ENCODE data around the gene STH.

The STH gene

GRCh38 chr17:45986056-45986455 lies 13.0 kb upstream of the STH start:
- no peak overlapping the region for H3K4me3 ChIP-seq (ENCODE audit: low read depth, low read length)
- no peaks in the 10 kb centered on the region for H3K9me3 ChIP-seq (ENCODE audit: control insufficient read depth, insufficient read depth, low read depth, low read length)
- no peak overlapping the region for H3K9ac ChIP-seq (ENCODE audit: low read length)
- no peaks in the 10 kb centered on the region for H3K36me3 ChIP-seq (ENCODE audit: control insufficient read depth, insufficient read depth, low read length)
- no peaks in the 10 kb centered on the region for H3K27me3 ChIP-seq (ENCODE audit: control insufficient read depth, insufficient read depth, low read length)
- no peak overlapping the region for H3K27ac ChIP-seq (ENCODE audit: low read depth, low read length)
- no peaks in the 10 kb centered on the region for H3K4me1 ChIP-seq (ENCODE audit: control insufficient read depth, insufficient read depth, low read length)

GRCh38 chr17:45987706-45988105 lies 11.3 kb upstream of the STH start:
- Histone ChIP-seq H3K27me3 (ENCODE audit: control insufficient read depth, insufficient read depth, low read length) (no peaks in the 10 kb centered on the region), H3K27ac (ENCODE audit: low read depth, low read length) (no peak overlapping the region), H3K9me3 (ENCODE audit: control insufficient read depth, insufficient read depth, low read depth, low read length) (no peaks in the 10 kb centered on the region), H3K4me1 (ENCODE audit: control insufficient read depth, insufficient read depth, low read length) (no peaks in the 10 kb centered on the region), H3K36me3 (ENCODE audit: control insufficient read depth, insufficient read depth, low read length) (no peaks in the 10 kb centered on the region), H3K9ac (ENCODE audit: low read length) (no peak overlapping the region), H3K4me3 (ENCODE audit: low read depth, low read length) (no peak overlapping the region)

GRCh38 chr17:45989759-45990158 lies 9.3 kb upstream of the STH start:
- Histone ChIP-seq H3K27me3 (ENCODE audit: control insufficient read depth, insufficient read depth, low read length) (no peaks in the 10 kb centered on the region), H3K4me1 (ENCODE audit: control insufficient read depth, insufficient read depth, low read length) (peaks cover 8% of the 10 kb centered on the region; the same call in 1 of the 2 replicates), H3K9me3 (ENCODE audit: control insufficient read depth, insufficient read depth, low read depth, low read length) (no peaks in the 10 kb centered on the region), H3K9ac (ENCODE audit: low read length) (no peak overlapping the region), H3K27ac (ENCODE audit: low read depth, low read length) (no peak overlapping the region), H3K4me3 (ENCODE audit: low read depth, low read length) (no peak overlapping the region), H3K36me3 (ENCODE audit: control insufficient read depth, insufficient read depth, low read length) (no peaks in the 10 kb centered on the region)

- Histone ChIP-seq H3K4me3 (ENCODE audit: low read depth, low read length) (no peak overlapping the region), H3K27me3 (ENCODE audit: control insufficient read depth, insufficient read depth, low read length) (no peaks in the 10 kb centered on the region), H3K27ac (ENCODE audit: low read depth, low read length) (no peak overlapping the region), H3K9ac (ENCODE audit: low read length) (no peak overlapping the region), H3K4me1 (ENCODE audit: control insufficient read depth, insufficient read depth, low read length) (peaks cover 8% of the 10 kb centered on the region; the same call in 1 of the 2 replicates), H3K36me3 (ENCODE audit: control insufficient read depth, insufficient read depth, low read length) (no peaks in the 10 kb centered on the region), H3K9me3 (ENCODE audit: control insufficient read depth, insufficient read depth, low read depth, low read length) (no peaks in the 10 kb centered on the region)
Observed at GRCh38 chr17:45990886-45991285, 8.2 kb upstream of the STH start.

GRCh38 chr17:45991341-45991740 lies 7.7 kb upstream of the STH start:
- no peaks in the 10 kb centered on the region for H3K9me3 ChIP-seq (ENCODE audit: control insufficient read depth, insufficient read depth, low read depth, low read length)
- no peak overlapping the region for H3K27ac ChIP-seq (ENCODE audit: low read depth, low read length)
- peaks cover 8% of the 10 kb centered on the region; the same call in 1 of the 2 replicates for H3K4me1 ChIP-seq (ENCODE audit: control insufficient read depth, insufficient read depth, low read length)
- H3K4me3 ChIP-seq (ENCODE audit: low read depth, low read length): no peak overlapping the region
- no peaks in the 10 kb centered on the region for H3K36me3 ChIP-seq (ENCODE audit: control insufficient read depth, insufficient read depth, low read length)
- no peaks in the 10 kb centered on the region for H3K27me3 ChIP-seq (ENCODE audit: control insufficient read depth, insufficient read depth, low read length)
- H3K9ac ChIP-seq (ENCODE audit: low read length): no peak overlapping the region

GRCh38 chr17:45992175-45992574 lies 6.9 kb upstream of the STH start:
- Histone ChIP-seq H3K27ac (ENCODE audit: low read depth, low read length) (no peak overlapping the region), H3K9ac (ENCODE audit: low read length) (no peak overlapping the region), H3K4me1 (ENCODE audit: control insufficient read depth, insufficient read depth, low read length) (peaks cover 8% of the 10 kb centered on the region; the same call in 1 of the 2 replicates), H3K36me3 (ENCODE audit: control insufficient read depth, insufficient read depth, low read length) (no peaks in the 10 kb centered on the region), H3K4me3 (ENCODE audit: low read depth, low read length) (no peak overlapping the region), H3K27me3 (ENCODE audit: control insufficient read depth, insufficient read depth, low read length) (no peaks in the 10 kb centered on the region), H3K9me3 (ENCODE audit: control insufficient read depth, insufficient read depth, low read depth, low read length) (no peaks in the 10 kb centered on the region)

GRCh38 chr17:45992904-45993303 lies 6.1 kb upstream of the STH start:
- H3K9ac ChIP-seq (ENCODE audit: low read length): no peak overlapping the region
- no peaks in the 10 kb centered on the region for H3K27me3 ChIP-seq (ENCODE audit: control insufficient read depth, insufficient read depth, low read length)
- no peaks in the 10 kb centered on the region for H3K36me3 ChIP-seq (ENCODE audit: control insufficient read depth, insufficient read depth, low read length)
- no peaks in the 10 kb centered on the region for H3K9me3 ChIP-seq (ENCODE audit: control insufficient read depth, insufficient read depth, low read depth, low read length)
- no peak overlapping the region for H3K27ac ChIP-seq (ENCODE audit: low read depth, low read length)
- H3K4me1 ChIP-seq (ENCODE audit: control insufficient read depth, insufficient read depth, low read length): peaks cover 8% of the 10 kb centered on the region; the same call in 1 of the 2 replicates
- H3K4me3 ChIP-seq (ENCODE audit: low read depth, low read length): no peak overlapping the region

GRCh38 chr17:45993962-45994627 lies 5.0 kb upstream of the STH start:
- peaks cover 8% of the 10 kb centered on the region; the same call in 1 of the 2 replicates for H3K4me1 ChIP-seq (ENCODE audit: control insufficient read depth, insufficient read depth, low read length)
- no peaks in the 10 kb centered on the region for H3K9me3 ChIP-seq (ENCODE audit: control insufficient read depth, insufficient read depth, low read depth, low read length)
- no peaks in the 10 kb centered on the region for H3K36me3 ChIP-seq (ENCODE audit: control insufficient read depth, insufficient read depth, low read length)
- H3K9ac ChIP-seq (ENCODE audit: low read length): no peak overlapping the region
- H3K27me3 ChIP-seq (ENCODE audit: control insufficient read depth, insufficient read depth, low read length): no peaks in the 10 kb centered on the region
- no peak overlapping the region for H3K27ac ChIP-seq (ENCODE audit: low read depth, low read length)
- no peak overlapping the region for H3K4me3 ChIP-seq (ENCODE audit: low read depth, low read length)

- H3K4me3 ChIP-seq (ENCODE audit: low read depth, low read length): no peak overlapping the region
- no peaks in the 10 kb centered on the region for H3K36me3 ChIP-seq (ENCODE audit: control insufficient read depth, insufficient read depth, low read length)
- H3K27ac ChIP-seq (ENCODE audit: low read depth, low read length): no peak overlapping the region
- no peaks in the 10 kb centered on the region for H3K9me3 ChIP-seq (ENCODE audit: control insufficient read depth, insufficient read depth, low read depth, low read length)
- H3K4me1 ChIP-seq (ENCODE audit: control insufficient read depth, insufficient read depth, low read length): peaks cover 8% of the 10 kb centered on the region; the same call in 1 of the 2 replicates
- no peak overlapping the region for H3K9ac ChIP-seq (ENCODE audit: low read length)
- no peaks in the 10 kb centered on the region for H3K27me3 ChIP-seq (ENCODE audit: control insufficient read depth, insufficient read depth, low read length)
Observed at GRCh38 chr17:45994987-45995386, 4.1 kb upstream of the STH start.

- no peak overlapping the region for H3K27ac ChIP-seq (ENCODE audit: low read depth, low read length)
- no peak overlapping the region for H3K9ac ChIP-seq (ENCODE audit: low read length)
Observed at GRCh38 chr17:45995627-45996270, 3.3 kb upstream of the STH start.

GRCh38 chr17:45996282-45996937 lies 2.6 kb upstream of the STH start:
- Histone ChIP-seq H3K4me1 (ENCODE audit: control insufficient read depth, insufficient read depth, low read length) (peaks cover 8% of the 10 kb centered on the region; the same call in 1 of the 2 replicates), H3K27me3 (ENCODE audit: control insufficient read depth, insufficient read depth, low read length) (no peaks in the 10 kb centered on the region), H3K36me3 (ENCODE audit: control insufficient read depth, insufficient read depth, low read length) (no peaks in the 10 kb centered on the region), H3K4me3 (ENCODE audit: low read depth, low read length) (no peak overlapping the region), H3K9ac (ENCODE audit: low read length) (no peak overlapping the region), H3K9me3 (ENCODE audit: control insufficient read depth, insufficient read depth, low read depth, low read length) (no peaks in the 10 kb centered on the region), H3K27ac (ENCODE audit: low read depth, low read length) (no peak overlapping the region)

More at GRCh38 chr17:45995627-45996270, 3.3 kb upstream of the STH start:
- Histone ChIP-seq H3K36me3 (ENCODE audit: control insufficient read depth, insufficient read depth, low read length) (no peaks in the 10 kb centered on the region), H3K27me3 (ENCODE audit: control insufficient read depth, insufficient read depth, low read length) (no peaks in the 10 kb centered on the region), H3K4me3 (ENCODE audit: low read depth, low read length) (no peak overlapping the region), H3K4me1 (ENCODE audit: control insufficient read depth, insufficient read depth, low read length) (peaks cover 8% of the 10 kb centered on the region; the same call in 1 of the 2 replicates), H3K9me3 (ENCODE audit: control insufficient read depth, insufficient read depth, low read depth, low read length) (no peaks in the 10 kb centered on the region)
